ENCODE results near the gene SYCP2.

SYCP2 gene

DNA sequence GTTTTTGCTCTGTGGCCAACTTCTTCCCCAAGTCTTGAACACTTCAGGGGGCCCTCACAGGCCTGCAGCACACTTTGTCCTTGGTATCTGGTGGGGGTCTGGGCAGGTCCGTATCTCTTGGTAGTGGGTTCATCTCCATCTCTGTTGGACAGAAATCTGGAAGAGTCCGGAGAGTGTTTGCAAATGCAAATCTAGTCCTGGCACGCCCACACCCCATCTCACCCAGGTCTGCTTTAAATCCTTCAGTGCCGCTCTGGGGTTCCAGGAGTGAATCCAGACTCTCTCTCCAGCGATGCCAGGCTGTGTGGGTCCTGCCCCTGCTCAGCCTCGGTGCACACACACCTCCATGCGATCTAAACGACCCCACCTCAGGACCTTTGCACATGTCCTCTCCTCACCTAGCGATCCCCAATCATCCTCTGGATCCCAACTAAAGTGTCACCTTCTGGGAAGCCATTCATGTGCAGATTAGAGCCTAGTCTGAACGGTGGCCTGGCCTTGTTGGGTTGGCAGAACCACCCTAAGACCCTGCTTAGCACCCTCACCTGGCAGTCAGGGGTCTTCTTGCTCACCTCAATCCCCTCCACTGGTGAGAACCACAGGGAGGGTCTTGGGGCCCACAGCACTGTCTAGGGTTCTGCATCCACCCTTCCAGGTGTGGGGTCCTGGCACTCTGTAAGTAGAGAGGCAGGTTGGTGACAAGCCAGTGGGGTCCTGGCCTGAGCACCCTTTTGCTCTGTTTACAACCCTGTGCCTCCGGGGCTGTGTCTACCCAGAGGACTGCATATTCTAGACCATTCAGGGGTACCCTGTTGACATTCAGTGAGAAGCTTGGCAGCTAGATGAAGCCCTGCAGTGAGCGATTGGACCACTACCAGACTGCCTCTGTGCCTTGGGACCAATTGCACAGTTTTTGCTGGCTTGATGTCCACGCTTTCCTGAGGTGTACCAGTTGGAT is 100.8 kb downstream of the SYCP2 start:
- H3K4me1 ChIP-seq (ENCODE audit: control insufficient read depth, low read depth, low read length), result peaks cover 17% of the 10 kb centered on the region
- no peak overlapping the region for H3K9ac ChIP-seq (ENCODE audit: low read length)
- peaks cover 16% of the 10 kb centered on the region for H3K27me3 ChIP-seq (ENCODE audit: control insufficient read depth, insufficient read depth, low read length)
- H3K9me3 ChIP-seq (ENCODE audit: control insufficient read depth, low read depth, low read length), result no peaks in the 10 kb centered on the region
- H3K36me3 ChIP-seq (ENCODE audit: control insufficient read depth, low read depth, low read length), result no peaks in the 10 kb centered on the region
- no peak overlapping the region for H3K4me3 ChIP-seq (ENCODE audit: low read length)
- H3K27ac ChIP-seq (ENCODE audit: low read length), result no peak overlapping the region

DNA sequence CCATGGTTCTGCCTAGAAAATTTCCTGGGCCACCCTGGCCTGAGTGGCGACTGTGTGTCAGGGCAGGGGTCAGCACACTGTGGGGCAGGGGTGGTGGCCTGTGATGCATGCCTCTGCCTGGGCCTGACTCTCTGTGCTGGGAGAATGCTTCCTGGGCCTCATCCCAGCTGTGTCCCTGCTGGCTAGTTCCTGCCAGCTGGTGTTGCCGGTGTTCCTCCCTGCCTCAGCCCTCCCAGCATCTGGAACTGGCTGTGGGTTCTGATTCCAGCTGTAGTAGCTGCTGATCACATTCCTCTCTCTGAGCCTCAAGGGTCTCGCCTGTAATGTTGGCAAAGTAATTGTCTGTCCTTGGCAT is 101.5 kb downstream of the SYCP2 start:
- H3K27me3 ChIP-seq (ENCODE audit: control insufficient read depth, insufficient read depth, low read length), result peaks cover 11% of the 10 kb centered on the region
- H3K9me3 ChIP-seq (ENCODE audit: control insufficient read depth, low read depth, low read length), result no peaks in the 10 kb centered on the region
- no peak overlapping the region for H3K9ac ChIP-seq (ENCODE audit: low read length)
- H3K4me3 ChIP-seq (ENCODE audit: low read length), result no peak overlapping the region
- no peak overlapping the region for H3K27ac ChIP-seq (ENCODE audit: low read length)
- H3K36me3 ChIP-seq (ENCODE audit: control insufficient read depth, low read depth, low read length), result no peaks in the 10 kb centered on the region
- H3K4me1 ChIP-seq (ENCODE audit: control insufficient read depth, low read depth, low read length), result peaks cover 17% of the 10 kb centered on the region

DNA sequence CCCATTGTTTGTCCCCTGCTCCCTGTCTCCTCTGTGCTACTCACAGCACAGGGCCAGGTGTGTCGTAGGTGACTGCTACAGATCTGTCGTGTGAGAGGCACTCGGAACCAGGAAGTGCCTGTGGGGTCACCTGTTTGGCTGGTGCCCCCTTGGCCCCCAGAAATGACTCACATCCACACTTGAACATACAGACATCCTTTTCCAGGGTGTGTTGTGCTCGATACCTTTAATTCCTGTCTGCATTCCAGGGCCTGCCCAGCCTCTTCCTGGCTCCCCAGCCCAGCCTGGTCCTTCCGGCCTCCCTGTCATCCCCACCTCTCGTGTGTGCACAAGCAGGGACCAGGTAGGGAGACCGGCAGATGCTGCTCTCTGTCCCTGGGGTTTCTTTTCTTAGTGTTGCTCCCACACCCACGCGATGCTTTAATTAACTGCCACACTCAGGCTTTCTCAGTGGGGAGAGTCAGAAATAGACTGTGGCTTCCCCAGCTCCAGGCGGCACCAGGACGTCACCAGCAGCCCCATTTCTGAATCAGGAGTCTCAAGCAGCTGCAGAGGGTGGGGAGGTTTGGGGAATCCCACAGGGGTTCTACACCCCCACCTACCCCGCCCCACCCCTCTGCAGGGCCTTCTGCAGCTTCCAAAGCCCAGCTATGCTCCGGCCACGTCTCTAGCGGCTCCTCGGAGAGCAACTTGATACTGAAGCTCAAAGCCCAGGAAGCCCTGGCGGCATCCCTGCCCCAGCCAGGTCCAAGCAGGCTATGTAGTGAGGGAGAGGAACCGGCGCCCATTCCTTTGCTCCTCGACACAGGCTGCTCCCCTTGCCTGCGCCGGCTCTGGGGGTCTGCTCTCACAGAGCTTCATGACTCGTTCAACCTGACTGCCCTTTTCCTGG is 102.2 kb downstream of the SYCP2 start:
- H3K36me3 ChIP-seq (ENCODE audit: control insufficient read depth, low read depth, low read length), result no peaks in the 10 kb centered on the region
- peaks cover 5% of the 10 kb centered on the region for H3K27me3 ChIP-seq (ENCODE audit: control insufficient read depth, insufficient read depth, low read length)
- no peaks in the 10 kb centered on the region for H3K9me3 ChIP-seq (ENCODE audit: control insufficient read depth, low read depth, low read length)
- H3K4me3 ChIP-seq (ENCODE audit: low read length), result no peak overlapping the region
- no peak overlapping the region for H3K27ac ChIP-seq (ENCODE audit: low read length)
- H3K9ac ChIP-seq (ENCODE audit: low read length), result no peak overlapping the region
- peaks cover 11% of the 10 kb centered on the region for H3K4me1 ChIP-seq (ENCODE audit: control insufficient read depth, low read depth, low read length)

DNA sequence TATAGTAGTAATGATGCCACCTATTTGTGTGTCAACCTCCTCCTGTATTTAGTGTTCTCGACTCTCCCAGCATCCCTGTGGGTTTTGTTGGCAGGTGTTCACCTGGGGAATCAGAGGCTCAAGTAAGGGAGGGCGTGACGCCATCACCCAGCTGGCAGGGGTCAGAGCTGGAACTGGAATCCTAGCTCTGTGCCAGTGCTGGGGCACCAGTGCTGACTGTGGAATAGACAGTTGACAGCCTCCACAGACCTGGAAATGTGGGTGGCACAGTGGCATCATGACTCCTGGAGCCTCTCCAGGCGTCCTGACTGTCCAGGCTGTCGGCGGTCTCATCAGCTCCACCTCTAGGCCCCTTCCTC is 102.8 kb downstream of the SYCP2 start:
- no peaks in the 10 kb centered on the region for H3K36me3 ChIP-seq (ENCODE audit: control insufficient read depth, low read depth, low read length)
- H3K4me3 ChIP-seq (ENCODE audit: low read length), result no peak overlapping the region
- H3K9me3 ChIP-seq (ENCODE audit: control insufficient read depth, low read depth, low read length), result no peaks in the 10 kb centered on the region
- no peak overlapping the region for H3K9ac ChIP-seq (ENCODE audit: low read length)
- no peaks in the 10 kb centered on the region for H3K27me3 ChIP-seq (ENCODE audit: control insufficient read depth, insufficient read depth, low read length)
- H3K27ac ChIP-seq (ENCODE audit: low read length), result no peak overlapping the region
- H3K4me1 ChIP-seq (ENCODE audit: control insufficient read depth, low read depth, low read length), result peaks cover 7% of the 10 kb centered on the region

DNA sequence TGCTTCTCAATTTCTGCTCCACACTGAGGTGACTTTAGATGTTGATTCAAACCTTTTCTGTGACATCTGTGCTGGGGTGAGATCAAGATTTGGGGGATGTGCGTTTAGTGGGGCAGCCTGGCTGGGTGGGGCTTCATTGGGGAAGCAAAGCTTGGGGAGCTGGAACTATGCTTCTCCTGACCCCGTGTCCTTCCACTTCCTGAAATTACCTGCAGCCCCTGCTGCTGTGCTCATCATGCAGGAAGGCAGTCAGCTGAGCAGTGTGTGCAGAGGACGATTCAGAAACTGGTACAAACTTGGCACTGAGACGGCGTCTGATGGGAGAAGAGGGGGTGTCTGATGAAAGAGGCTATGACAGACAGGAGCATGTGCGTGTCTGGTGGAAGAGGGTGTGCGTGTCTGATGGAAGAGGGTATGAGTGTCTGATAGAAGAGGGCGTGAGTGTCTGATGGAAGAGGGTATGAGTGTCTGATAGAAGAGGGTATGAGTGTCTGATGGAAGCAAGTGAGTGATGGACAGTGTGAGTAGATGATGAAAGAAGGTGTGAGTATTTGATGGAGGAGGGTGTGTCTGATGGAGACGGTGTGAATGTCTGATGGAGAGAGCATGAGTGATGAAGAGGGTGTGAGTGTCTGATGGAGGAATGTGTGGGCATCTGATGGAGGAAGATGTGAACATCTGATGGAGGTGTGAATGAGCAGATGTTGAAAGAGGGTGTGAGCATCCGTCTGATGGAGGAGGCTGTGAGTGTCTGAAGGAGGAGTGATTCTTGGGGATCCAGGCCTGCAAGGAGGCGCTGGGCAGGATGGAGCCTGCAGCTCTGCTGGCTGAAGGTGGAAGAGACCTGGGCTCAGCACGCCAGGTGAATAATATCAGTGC is 103.4 kb downstream of the SYCP2 start:
- no peak overlapping the region for H3K27ac ChIP-seq (ENCODE audit: low read length)
- H3K36me3 ChIP-seq (ENCODE audit: control insufficient read depth, low read depth, low read length), result no peaks in the 10 kb centered on the region
- no peak overlapping the region for H3K9ac ChIP-seq (ENCODE audit: low read length)
- H3K4me3 ChIP-seq (ENCODE audit: low read length), result no peak overlapping the region
- no peaks in the 10 kb centered on the region for H3K27me3 ChIP-seq (ENCODE audit: control insufficient read depth, insufficient read depth, low read length)
- H3K9me3 ChIP-seq (ENCODE audit: control insufficient read depth, low read depth, low read length), result no peaks in the 10 kb centered on the region
- peaks cover under 1% of the 10 kb centered on the region for H3K4me1 ChIP-seq (ENCODE audit: control insufficient read depth, low read depth, low read length)

DNA sequence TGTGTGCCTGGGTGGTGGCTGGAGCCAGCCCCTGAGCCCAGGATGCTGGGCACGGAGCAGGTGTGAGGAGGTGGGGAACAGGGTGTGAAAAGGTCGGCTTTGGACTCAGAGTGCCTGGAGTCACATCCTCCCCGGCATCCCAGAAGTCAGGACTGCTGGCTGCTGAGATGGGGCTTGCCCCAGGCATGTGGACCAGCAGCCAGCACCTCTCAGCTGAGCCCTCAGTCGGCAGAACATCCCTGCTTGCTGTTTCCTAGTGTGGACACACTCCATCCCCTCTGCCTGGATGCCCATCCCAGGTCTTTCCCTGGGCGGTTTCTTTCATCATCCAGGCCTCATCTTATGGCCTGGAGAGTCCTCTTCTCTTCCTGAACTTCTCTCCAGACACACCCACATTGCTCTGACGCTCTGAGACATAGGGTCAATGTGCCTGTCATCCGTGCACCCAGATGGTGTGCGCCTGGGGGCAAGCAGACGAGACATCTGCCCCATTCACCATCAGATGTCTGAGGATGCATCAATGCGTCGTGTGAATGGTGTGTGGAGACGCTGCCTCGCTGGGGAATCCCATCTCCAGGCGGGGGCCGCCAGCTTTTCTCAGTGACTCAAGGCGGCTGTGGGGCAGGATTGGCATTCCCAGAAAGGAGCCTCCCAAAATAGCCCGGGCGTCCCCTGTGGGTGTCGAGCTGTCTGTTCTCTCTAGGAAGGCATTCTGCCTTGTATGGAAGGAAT is 104.2 kb downstream of the SYCP2 start:
- Histone ChIP-seq H3K27ac (ENCODE audit: low read length) (no peak overlapping the region), H3K27me3 (ENCODE audit: control insufficient read depth, insufficient read depth, low read length) (no peaks in the 10 kb centered on the region), H3K9me3 (ENCODE audit: control insufficient read depth, low read depth, low read length) (no peaks in the 10 kb centered on the region), H3K4me1 (ENCODE audit: control insufficient read depth, low read depth, low read length) (no peaks in the 10 kb centered on the region), H3K9ac (ENCODE audit: low read length) (no peak overlapping the region), H3K4me3 (ENCODE audit: low read length) (no peak overlapping the region), H3K36me3 (ENCODE audit: control insufficient read depth, low read depth, low read length) (no peaks in the 10 kb centered on the region)

DNA sequence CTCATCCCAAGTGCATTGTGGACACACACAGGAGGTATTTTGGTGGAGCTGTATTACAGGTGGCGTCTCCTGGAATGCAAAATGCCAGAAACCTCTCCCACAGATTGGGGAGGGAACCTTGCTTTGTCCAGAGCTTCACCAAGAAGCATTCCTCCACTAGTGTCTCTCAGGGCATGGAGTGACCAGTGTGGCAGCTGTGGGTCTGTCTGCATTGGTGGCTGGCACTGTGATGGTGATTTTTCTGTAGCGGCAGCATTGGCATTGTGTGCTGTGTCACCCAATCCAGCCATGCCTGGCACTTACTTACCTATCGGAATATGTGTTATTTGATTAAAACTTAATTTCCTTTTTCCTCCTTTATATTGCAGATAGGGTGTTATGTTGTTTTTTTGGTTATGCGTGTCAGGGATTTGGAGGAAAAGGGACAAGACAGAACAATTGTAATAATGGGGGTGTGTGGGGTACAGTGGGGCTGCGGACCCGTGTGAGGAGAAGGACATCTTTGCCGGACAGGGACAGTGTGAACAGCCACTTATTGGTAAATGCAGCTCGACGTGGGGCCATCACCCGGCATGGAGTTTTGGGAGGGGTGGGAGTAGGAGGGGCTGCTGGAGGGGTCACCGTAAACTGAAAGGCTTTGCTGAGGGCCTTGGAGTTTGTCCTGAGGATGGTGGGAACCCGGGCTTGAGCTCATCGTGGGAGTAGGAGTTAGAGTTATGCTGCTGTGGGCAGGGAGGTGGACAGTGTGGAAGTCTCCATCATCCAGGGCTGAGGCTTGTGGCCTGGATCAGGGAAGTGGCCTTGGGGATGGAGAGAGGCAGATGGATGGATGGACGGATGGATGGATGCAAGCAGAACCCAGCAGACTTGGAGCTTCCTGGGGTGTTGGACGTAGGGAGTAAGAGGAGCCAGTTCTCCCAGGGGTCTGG is 105.0 kb downstream of the SYCP2 start:
- Histone ChIP-seq H3K27ac (ENCODE audit: low read length) (no peak overlapping the region), H3K36me3 (ENCODE audit: control insufficient read depth, low read depth, low read length) (no peaks in the 10 kb centered on the region), H3K4me1 (ENCODE audit: control insufficient read depth, low read depth, low read length) (no peaks in the 10 kb centered on the region), H3K4me3 (ENCODE audit: low read length) (no peak overlapping the region), H3K27me3 (ENCODE audit: control insufficient read depth, insufficient read depth, low read length) (no peaks in the 10 kb centered on the region), H3K9me3 (ENCODE audit: control insufficient read depth, low read depth, low read length) (no peaks in the 10 kb centered on the region), H3K9ac (ENCODE audit: low read length) (no peak overlapping the region)

DNA sequence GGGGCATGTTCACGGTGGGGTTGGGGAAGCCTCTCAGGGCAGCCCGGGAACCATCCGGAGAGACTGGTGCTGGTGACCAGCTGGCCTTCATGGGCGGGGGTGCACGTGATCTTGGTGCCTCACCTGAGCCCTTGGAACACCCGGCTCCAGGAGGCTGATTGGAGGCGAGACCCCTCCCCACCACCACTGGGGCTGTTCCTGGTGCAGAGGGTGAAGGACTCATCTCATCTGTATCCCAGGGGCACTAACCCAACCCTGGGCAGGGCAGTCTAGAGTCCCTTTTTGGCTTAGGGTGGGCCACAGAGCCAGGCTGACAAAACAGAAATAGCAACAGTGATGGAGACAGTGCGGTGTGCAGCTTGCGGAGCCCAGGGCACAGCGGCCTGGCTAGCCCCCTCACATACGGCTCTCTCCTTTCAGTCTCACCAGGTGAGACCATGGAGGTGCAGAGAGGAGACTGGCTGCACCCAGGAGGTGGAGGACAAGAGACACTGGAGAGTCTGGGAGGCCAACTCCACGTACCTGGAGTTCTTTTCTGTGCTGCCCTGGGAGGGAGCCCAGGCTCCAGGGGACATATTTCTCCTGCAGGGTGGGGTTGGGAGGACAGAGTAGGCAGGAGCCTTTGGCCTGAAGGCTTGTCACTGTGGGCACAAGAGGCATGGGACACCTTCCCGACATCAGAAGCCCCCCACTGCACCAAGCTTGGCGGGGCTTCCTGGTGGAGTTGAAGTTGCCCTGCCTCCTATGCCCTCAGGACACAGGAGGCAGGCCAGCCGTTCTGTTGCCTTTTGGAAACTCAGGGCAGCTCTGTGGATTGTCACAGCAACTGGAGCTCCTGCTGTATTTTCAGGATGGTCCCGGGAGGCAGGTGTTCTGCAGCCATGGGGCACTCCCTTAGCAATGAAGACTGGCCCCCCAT is 106.0 kb downstream of the SYCP2 start:
- Histone ChIP-seq H3K36me3 (ENCODE audit: control insufficient read depth, low read depth, low read length) (no peaks in the 10 kb centered on the region), H3K27ac (ENCODE audit: low read length) (no peak overlapping the region), H3K4me3 (ENCODE audit: low read length) (no peak overlapping the region), H3K4me1 (ENCODE audit: control insufficient read depth, low read depth, low read length) (no peaks in the 10 kb centered on the region), H3K9ac (ENCODE audit: low read length) (no peak overlapping the region), H3K27me3 (ENCODE audit: control insufficient read depth, insufficient read depth, low read length) (no peaks in the 10 kb centered on the region), H3K9me3 (ENCODE audit: control insufficient read depth, low read depth, low read length) (no peaks in the 10 kb centered on the region)

DNA sequence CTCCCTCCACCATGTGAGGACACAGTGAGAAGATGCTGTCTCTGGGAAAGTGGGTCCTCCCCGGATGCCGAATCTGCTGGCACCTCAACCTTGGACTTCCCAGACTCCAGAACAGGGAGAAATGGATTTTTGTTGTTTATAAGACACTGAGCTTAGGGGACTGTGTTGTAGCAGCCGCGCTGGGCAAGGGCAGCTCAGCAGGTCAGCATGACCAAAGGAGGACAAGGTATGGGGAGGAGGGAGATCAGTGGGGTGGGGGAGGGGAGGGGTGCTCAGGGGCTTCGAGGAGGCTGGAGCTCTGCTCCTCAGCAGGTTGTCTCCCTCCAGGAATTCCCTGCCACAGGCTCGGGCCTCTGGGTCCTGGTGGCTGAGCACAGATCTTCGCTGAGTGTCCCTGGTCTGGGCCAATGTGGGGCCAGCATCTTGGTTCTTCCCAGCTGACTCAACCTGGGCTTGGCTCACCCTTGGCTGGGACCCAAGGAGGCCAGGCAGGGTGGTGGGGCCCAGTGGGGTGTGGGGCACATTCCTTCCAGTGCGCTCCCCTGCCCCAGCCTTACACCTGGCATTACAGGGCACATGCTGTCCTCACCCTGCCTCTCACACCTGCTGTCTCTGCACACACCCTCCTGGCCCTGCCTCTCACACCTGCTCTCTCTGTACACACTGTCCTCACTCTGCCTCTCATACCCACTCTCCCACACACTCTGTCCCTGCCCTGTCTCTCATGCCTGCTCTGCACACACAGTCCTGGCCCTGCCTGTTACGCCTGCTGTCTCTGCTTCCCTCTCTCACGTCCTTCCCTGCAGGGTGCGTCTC is 107.3 kb downstream of the SYCP2 start:
- Histone ChIP-seq H3K27ac (ENCODE audit: low read length) (no peak overlapping the region), H3K36me3 (ENCODE audit: control insufficient read depth, low read depth, low read length) (no peaks in the 10 kb centered on the region)

More for the DNA sequence above, 107.3 kb downstream of the SYCP2 start:
- H3K9me3 ChIP-seq (ENCODE audit: control insufficient read depth, low read depth, low read length), result no peaks in the 10 kb centered on the region
- H3K27me3 ChIP-seq (ENCODE audit: control insufficient read depth, insufficient read depth, low read length), result no peaks in the 10 kb centered on the region
- H3K4me3 ChIP-seq (ENCODE audit: low read length), result no peak overlapping the region
- no peaks in the 10 kb centered on the region for H3K4me1 ChIP-seq (ENCODE audit: control insufficient read depth, low read depth, low read length)
- H3K9ac ChIP-seq (ENCODE audit: low read length), result no peak overlapping the region
